Suprapubic skin (tissue), 4 donors: ENCODE measurements around the gene SLC12A3.

Source experiments
- POLR2A ChIP-seq, 2 donors: fragments of 450-650 bp; IDR thresholded peaks; one replicate each; pipeline ENCODE4 v1.6.1; 2017; ENCODE audit warnings: antibody characterized with exemption in 2 of 2, mild to moderate bottlenecking in 2 of 2, moderate library complexity in 2 of 2
- POLR2AphosphoS5 ChIP-seq, 3 donors: sonication (generic); formaldehyde crosslinking; IDR thresholded peaks; one replicate each; pipeline ENCODE4 v1.6.1; 2017; ENCODE audit warnings: antibody characterized with exemption in 3 of 3
- TF ChIP-seq, protein P1 (sequence below), 2 donors: fragments of 200-600 bp in 1 of 2; fragments of 450-650 bp in 1 of 2; sonication (generic) in 1 of 2; IDR thresholded peaks; one replicate each; pipeline ENCODE4 v1.5.1; 2016 to 2019; ENCODE audit warnings: antibody characterized with exemption in 2 of 2, mild to moderate bottlenecking in 1 of 2, moderate library complexity in 1 of 2

DNA sequence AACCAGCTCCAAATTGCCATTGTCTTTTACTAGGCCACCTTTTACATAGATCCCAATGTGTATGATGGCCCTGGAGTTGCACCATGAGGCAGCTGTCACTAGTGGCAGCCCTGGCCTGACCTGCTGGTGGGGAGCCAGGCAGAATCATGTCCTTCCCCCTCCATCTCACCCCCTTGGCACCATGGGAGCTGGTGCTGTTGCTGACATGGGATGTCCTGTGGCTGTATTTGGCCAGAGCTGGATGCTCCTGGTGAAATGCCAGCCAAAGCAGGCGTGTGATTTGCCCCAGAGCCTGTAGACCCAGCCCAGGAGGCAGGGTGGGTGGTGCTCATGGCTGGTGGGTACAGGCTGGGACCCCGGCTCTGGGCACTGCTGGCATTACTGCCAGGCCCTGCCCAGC is 18.6 kb downstream of the SLC12A3 start:
- TF ChIP-seq, protein P1, sequence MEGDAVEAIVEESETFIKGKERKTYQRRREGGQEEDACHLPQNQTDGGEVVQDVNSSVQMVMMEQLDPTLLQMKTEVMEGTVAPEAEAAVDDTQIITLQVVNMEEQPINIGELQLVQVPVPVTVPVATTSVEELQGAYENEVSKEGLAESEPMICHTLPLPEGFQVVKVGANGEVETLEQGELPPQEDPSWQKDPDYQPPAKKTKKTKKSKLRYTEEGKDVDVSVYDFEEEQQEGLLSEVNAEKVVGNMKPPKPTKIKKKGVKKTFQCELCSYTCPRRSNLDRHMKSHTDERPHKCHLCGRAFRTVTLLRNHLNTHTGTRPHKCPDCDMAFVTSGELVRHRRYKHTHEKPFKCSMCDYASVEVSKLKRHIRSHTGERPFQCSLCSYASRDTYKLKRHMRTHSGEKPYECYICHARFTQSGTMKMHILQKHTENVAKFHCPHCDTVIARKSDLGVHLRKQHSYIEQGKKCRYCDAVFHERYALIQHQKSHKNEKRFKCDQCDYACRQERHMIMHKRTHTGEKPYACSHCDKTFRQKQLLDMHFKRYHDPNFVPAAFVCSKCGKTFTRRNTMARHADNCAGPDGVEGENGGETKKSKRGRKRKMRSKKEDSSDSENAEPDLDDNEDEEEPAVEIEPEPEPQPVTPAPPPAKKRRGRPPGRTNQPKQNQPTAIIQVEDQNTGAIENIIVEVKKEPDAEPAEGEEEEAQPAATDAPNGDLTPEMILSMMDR (IDR thresholded peaks at IDR 0.05), result no peak
- no peak for TF ChIP-seq POLR2A (IDR thresholded peaks at IDR 0.05)
- TF ChIP-seq POLR2AphosphoS5 (IDR thresholded peaks at IDR 0.05), result no peak
